Amygdala (tissue), 56 donors: ENCODE results near the gene MSANTD1.

Experiments used
- DNase-seq, 56 donors: peaks; one replicate each; lab custom pipeline; 2025; lab: John Stamatoyannopoulos, UW

Gene MSANTD1

GRCh38 chr4:3215256-3215655, 33.7 kb upstream of the MSANTD1 start:
- DNase-seq = no peak

DNA sequence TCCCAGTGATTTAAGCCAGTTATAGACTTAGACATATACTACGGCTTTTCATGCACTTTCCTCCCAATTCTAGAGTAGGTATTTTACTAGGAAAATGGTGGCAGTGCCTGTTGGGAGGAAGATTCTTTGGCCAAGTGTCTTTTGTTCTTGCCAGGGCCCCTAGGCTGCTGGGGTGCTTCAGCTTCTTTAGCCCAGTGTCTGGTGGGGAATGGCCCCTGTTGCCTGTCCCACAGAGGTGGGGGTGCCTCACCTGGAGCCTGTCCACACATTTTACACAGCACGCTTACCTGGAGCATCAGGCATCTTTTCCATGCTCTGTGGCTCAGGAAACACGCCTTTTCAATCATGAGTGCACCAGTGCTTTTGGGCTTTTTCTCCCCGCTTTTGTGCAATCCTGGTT, 33.2 kb upstream of the MSANTD1 start:
- no peak for DNase-seq

DNA sequence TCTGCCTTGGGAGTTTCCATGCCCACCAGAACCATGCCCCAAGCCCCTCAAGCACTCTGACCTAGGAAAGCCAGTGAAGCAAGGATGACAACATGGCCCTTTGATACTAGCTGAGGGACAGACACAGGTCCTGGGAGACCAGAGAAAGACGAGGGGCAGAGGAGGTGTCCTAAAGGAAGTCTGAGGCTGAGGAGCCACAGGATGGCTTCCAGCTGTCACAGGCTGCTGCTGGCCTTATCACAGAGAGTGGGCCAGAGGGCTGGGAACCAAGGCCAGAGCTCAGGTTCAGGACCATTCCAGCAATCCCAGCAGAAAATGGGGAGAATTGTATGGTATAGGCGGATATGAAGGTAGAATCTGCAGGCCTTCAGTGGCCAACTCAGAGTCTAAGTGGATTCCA, 31.7 kb upstream of the MSANTD1 start:
- no peak for DNase-seq

DNA sequence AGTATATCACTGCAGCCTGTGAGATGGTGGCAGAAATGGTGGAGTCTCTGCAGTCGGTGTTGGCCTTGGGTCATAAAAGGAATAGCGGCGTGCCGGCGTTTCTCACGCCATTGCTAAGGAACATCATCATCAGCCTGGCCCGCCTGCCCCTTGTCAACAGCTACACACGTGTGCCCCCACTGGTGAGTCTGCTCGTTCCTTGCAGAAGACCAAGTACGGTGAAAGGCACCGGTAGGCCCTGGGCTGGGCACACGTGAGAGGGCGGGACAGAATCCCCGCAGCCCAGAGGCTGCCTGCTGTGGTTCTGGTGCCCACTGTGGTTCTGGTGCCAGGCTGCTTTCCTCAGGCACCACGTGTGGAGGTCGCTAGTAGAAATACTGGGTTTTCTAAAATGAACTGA, 31.2 kb upstream of the MSANTD1 start:
- DNase-seq = no peak

DNA sequence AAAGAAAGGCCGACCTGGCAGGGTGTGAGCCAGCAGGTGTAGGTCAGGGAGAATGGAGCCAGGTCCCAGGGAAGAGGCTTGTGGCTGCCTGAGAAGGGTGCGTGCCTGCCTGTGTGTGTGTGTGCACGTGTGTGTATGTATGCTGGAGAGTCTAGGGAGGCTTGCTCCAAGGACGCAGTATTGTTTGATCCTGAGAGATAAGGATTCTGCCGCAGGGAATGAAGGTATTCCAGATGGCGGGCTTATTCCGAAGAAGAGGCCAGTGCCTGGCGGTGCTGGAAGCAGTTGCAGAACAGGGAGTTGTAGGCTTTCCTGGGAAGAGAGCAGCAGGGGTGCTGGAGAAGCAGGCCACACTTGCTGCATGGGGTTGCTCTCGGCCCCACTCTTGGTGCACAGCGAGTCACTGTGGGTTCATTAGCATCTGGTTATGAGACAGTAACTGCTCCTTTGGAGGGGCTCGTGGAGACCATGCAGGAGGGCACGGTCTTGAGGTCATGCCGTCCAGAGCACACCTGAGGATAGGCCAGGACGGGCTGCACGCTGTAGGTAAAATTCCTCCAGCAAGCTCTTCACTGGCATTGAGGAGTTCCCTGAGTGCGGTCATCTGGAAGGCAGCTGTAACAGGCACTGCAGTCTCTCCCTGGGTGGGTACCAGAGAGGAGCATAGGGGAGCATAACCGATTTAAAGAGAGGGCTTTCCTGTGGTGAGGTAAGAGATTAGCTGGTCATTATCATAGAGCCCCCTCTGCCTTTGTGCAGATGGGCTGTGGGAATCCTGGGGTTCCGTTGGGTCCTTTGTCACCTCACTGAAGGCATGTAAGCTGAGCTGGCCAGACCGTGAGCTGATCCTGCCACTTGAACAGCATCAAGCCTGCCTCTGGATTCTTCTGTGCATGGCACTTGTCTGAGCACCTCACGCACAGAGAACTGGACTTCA, 29.9 kb upstream of the MSANTD1 start:
- no peak for DNase-seq

- peak in 1 of 56 donors; percentile 15 for DNase-seq
These were observed 29.0 kb upstream of the MSANTD1 start for GRCh38 chr4:3219761-3220475.

DNA sequence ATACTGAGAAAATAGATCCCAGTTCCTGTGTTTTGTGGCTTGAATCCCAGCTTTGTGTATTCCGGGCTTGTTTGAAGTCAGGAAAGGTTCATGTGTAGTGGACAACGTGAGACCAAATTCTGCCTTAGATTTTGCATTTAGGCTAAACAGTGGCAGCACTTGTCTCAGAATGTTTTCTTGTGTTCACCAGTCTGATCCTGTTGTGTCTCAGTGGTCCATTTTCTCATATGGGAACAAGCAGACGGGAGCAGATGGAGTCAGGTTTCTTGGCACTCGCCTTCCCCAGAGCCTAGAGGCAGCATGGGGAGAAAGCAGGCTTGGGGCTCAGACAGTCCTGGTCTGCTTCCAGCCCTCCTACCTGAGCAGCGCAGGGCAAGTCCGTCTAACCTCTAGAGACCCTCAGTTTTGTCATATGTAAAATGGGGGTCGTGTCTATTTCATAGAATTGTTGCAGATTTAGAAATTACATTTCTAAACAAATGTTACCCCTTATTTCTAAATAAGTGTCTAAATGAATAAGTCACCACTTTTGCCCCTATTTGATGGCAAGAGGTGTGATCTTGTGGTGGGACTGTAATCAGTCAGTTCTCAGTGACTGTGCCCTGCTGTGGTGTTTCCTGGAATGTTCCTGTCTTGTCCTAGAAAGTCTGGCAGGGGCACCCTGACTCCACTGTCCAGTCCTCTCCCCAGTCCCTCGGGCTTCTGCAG, 28.3 kb upstream of the MSANTD1 start:
- DNase-seq = no peak

- DNase-seq = no peak
These were observed 27.8 kb upstream of the MSANTD1 start for GRCh38 chr4:3221184-3221494.

GRCh38 chr4:3221996-3222395, 27.0 kb upstream of the MSANTD1 start:
- no peak for DNase-seq

DNA sequence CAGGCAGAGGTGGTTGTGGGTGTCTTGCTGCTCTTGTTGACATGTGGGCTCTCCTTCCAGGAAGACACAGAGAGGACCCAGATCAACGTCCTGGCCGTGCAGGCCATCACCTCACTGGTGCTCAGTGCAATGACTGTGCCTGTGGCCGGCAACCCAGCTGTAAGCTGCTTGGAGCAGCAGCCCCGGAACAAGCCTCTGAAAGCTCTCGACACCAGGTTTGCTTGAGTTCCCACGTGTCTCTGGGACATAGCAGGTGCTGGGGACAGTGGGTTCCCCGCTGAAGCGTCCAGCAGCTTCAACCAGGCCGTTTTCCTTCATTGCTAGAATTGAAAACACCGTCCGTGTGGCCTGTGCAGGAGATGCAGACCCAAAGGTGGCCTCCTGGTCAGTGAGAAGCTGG, 25.6 kb upstream of the MSANTD1 start:
- DNase-seq = no peak

- DNase-seq = no peak
These were observed 24.8 kb upstream of the MSANTD1 start for GRCh38 chr4:3223956-3224748.

GRCh38 chr4:3225071-3225850, 23.7 kb upstream of the MSANTD1 start:
- DNase-seq = no peak

- no peak for DNase-seq
These were observed 23.0 kb upstream of the MSANTD1 start for GRCh38 chr4:3225936-3226335.

- peak in 11 of 56 donors; percentile 12 to 46 (median 38) for DNase-seq
These were observed 22.5 kb upstream of the MSANTD1 start for GRCh38 chr4:3226467-3226866.

DNA sequence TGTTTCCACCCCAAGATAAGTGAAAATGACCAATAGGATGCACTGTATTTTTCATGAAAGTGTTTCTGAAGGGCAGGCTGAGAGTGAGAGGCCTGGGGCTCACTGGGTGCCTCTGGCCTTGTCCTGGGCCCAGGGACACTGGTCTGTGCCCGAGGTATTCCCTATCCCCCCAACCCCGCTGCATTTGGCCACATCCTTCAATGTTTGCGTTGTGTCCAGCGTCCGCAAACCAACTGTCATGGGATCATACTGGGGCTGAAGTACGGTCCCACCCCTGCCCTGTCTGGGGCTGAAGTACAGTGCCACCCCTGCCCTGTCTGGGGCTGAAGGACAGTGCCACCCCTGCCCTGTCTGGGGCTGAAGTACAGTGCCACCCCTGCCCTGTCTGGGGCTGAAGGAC, 22.0 kb upstream of the MSANTD1 start:
- DNase-seq = no peak

DNA sequence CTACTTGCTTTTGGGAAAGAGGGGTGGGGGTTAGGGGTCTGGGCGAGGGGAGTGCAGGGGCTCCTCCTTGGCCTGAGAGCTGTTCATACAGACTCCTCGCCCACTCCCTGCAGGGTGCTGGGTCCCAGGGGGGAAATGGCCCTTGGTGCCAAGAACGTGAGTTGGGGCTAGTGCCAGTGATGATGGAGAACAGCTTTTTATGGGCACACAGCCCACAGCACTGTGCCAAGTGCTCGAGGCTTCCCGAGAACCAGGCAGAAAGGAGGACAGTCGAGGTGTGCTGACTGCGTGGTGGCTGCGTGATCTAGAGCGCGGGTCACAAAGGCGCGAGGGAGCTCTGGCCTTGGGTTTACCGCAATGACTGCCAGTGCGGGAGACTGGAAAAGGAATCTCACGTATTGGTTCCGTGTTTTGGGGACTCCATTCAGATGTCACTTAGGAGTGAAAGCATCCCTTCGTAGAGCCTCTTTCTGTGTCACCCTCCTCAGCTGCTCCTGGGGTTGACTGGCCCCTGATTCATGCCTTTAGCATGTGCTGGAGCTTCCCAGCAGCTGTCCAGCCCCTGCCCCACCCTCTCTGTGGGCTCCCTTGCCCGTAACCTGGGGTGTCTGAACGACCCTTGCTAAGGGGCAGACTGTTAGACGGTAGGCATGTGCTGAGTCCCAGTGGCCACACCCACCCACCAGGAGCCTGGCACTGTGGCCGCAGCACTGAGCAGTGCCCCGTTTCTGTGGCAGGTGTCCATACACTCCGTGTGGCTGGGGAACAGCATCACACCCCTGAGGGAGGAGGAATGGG, 20.9 kb upstream of the MSANTD1 start:
- DNase-seq = no peak

- DNase-seq = no peak
These were observed 20.1 kb upstream of the MSANTD1 start for GRCh38 chr4:3228881-3229280.

DNA sequence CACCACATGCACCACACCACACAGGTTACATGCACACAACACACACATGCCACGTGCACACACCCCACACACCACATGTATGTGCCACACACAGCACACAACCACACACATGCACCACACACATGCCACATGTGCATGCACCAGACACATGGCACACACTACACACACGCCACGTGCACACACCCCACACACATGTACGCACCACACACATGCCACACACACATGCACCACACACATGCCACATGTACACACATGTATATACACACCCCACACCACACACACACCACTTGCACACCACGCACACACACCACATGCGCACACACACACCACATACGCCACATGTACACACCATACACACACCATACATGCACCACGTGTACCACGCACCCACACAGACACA, 19.6 kb upstream of the MSANTD1 start:
- DNase-seq = no peak

- no peak for DNase-seq
These were observed 19.0 kb upstream of the MSANTD1 start for GRCh38 chr4:3229964-3230363.
